Astrocyte (in vitro differentiated cells and primary cell): Measurements from ENCODE around the gene ARID4A. TPM values are rescaled to one million over a fixed set of nuclear protein-coding genes. Genes with fewer than 3 reads are reported as not detected.
A peak's percentile ranks its signal among the peaks of the same experiment; 100 is the strongest.
"Not testable (repeated sequence)": the region's sequence is repeated elsewhere in the genome, so short reads cannot be mapped to it uniquely, and the experiment has no call there.

Experiments used
- DNase-seq: peaks from one replicate; pipeline ENCODE4 v3.0.0-alpha.2; 2010; ENCODE audit warnings: low read depth
- FAIRE-seq: peaks from 2 replicates; lab custom pipeline; 2011; peaks lifted over from hg19 to GRCh38; lab: Jason Lieb, UNC
- H2AFZ ChIP-seq: 2 replicates; pipeline ENCODE4 v1.6.0; 2012; ENCODE audit warnings: low read depth, low read length, inconsistent platforms
- H3K27ac ChIP-seq: 2 replicates; pipeline ENCODE4 v1.5.1; 2011; ENCODE audit warnings: low read depth, low read length, inconsistent platforms
- H3K27me3 ChIP-seq: 2 replicates; pipeline ENCODE4 v1.6.0; 2011; ENCODE audit warnings: low read length, inconsistent platforms; ENCODE audit not compliant: insufficient read depth
- H3K36me3 ChIP-seq: 2 replicates; pipeline ENCODE4 v1.5.1; 2011; ENCODE audit warnings: low read length, inconsistent platforms; ENCODE audit not compliant: insufficient read depth
- H3K4me1 ChIP-seq: 2 replicates; pipeline ENCODE4 v1.5.1; 2011; ENCODE audit warnings: low read length, inconsistent platforms; ENCODE audit not compliant: insufficient read depth
- H3K4me2 ChIP-seq: 2 replicates; pipeline ENCODE4 v1.6.0; 2012; ENCODE audit warnings: low read length, inconsistent platforms
- H3K4me3 ChIP-seq: 2 replicates; pipeline ENCODE4 v1.5.1; 2011; ENCODE audit warnings: low read depth, mild to moderate bottlenecking, low read length, inconsistent platforms; ENCODE audit not compliant: insufficient read depth
- H3K79me2 ChIP-seq: 2 replicates; pipeline ENCODE4 v1.6.0; 2012; ENCODE audit warnings: mild to moderate bottlenecking, low read length, inconsistent platforms; ENCODE audit not compliant: insufficient read depth
- H3K9ac ChIP-seq: 2 replicates; pipeline ENCODE4 v1.6.0; 2012; ENCODE audit warnings: mild to moderate bottlenecking, low read length, inconsistent platforms
- H3K9me3 ChIP-seq: 2 replicates; pipeline ENCODE4 v1.5.1; 2012; ENCODE audit warnings: low read depth, mild to moderate bottlenecking, low read length, inconsistent platforms; ENCODE audit not compliant: insufficient read depth
- H4K20me1 ChIP-seq: 2 replicates; pipeline ENCODE4 v1.6.0; 2012; ENCODE audit warnings: low read length, inconsistent platforms; ENCODE audit not compliant: insufficient read depth
- H3K27ac Mint-ChIP-seq: one replicate; pipeline ENCODE4 v1.8.0; 2021; ENCODE audit warnings: mild to moderate bottlenecking, mixed read lengths; ENCODE audit not compliant: unreplicated experiment
- H3K27me3 Mint-ChIP-seq: one replicate; pipeline ENCODE4 v1.8.0; 2021; ENCODE audit warnings: low read depth, mixed read lengths; ENCODE audit not compliant: unreplicated experiment
- H3K36me3 Mint-ChIP-seq: one replicate; pipeline ENCODE4 v1.8.0; 2021; ENCODE audit warnings: low read depth, mixed read lengths; ENCODE audit not compliant: unreplicated experiment
- H3K4me1 Mint-ChIP-seq: one replicate; pipeline ENCODE4 v1.8.0; 2021; ENCODE audit warnings: low read depth, mixed read lengths; ENCODE audit not compliant: unreplicated experiment
- H3K4me3 Mint-ChIP-seq: one replicate; pipeline ENCODE4 v1.8.0; 2021; ENCODE audit warnings: mild to moderate bottlenecking, moderate library complexity, mixed read lengths; ENCODE audit not compliant: unreplicated experiment
- H3K9me3 Mint-ChIP-seq: one replicate; pipeline ENCODE4 v1.8.0; 2021; ENCODE audit warnings: mild to moderate bottlenecking, mixed read lengths; ENCODE audit not compliant: unreplicated experiment
- EZH2 ChIP-seq: IDR thresholded peaks from 2 replicates; pipeline ENCODE4 v1.6.1; 2012; ENCODE audit warnings: mild to moderate bottlenecking, low read length, inconsistent platforms; ENCODE audit not compliant: insufficient read depth
- total RNA-seq: library from RNA; stranded (reverse); gene quantifications from 2 replicates; pipeline ENCODE4 v1.2.1, GENCODE V29; 2021
- TF ChIP-seq, protein P1 (sequence below): IDR thresholded peaks from 2 replicates; pipeline ENCODE4 v1.5.1; 2011; ENCODE audit warnings: low read depth, mild to moderate bottlenecking, inconsistent platforms, low read length, moderate library complexity; ENCODE audit not compliant: insufficient read depth

The ARID4A gene
- total RNA-seq, 1 donor from 2014 or later, result 26.6 TPM

- Histone ChIP-seq H3K4me2 (no peak overlapping the region), H3K36me3 (peaks cover 11% of the 10 kb centered on the region), H3K27ac (no peak overlapping the region), H2AFZ (no peak overlapping the region), H3K9ac (no peak overlapping the region), H3K4me1 (no peaks in the 10 kb centered on the region), H4K20me1 (no peaks in the 10 kb centered on the region), H3K27me3 (no peaks in the 10 kb centered on the region), H3K79me2 (no peaks in the 10 kb centered on the region), H3K9me3 (no peaks in the 10 kb centered on the region), H3K4me3 (no peak overlapping the region)
- H3K4me1 Mint-ChIP-seq, result no peaks in the 10 kb centered on the region
- DNase-seq, result no peak
- no peaks in the 10 kb centered on the region for H3K27me3 Mint-ChIP-seq
- H3K4me3 Mint-ChIP-seq, result no peak overlapping the region
- TF ChIP-seq EZH2, result no peak
- TF ChIP-seq, protein P1, sequence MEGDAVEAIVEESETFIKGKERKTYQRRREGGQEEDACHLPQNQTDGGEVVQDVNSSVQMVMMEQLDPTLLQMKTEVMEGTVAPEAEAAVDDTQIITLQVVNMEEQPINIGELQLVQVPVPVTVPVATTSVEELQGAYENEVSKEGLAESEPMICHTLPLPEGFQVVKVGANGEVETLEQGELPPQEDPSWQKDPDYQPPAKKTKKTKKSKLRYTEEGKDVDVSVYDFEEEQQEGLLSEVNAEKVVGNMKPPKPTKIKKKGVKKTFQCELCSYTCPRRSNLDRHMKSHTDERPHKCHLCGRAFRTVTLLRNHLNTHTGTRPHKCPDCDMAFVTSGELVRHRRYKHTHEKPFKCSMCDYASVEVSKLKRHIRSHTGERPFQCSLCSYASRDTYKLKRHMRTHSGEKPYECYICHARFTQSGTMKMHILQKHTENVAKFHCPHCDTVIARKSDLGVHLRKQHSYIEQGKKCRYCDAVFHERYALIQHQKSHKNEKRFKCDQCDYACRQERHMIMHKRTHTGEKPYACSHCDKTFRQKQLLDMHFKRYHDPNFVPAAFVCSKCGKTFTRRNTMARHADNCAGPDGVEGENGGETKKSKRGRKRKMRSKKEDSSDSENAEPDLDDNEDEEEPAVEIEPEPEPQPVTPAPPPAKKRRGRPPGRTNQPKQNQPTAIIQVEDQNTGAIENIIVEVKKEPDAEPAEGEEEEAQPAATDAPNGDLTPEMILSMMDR, result no peak
- FAIRE-seq, result peak; percentile 13
- H3K27ac Mint-ChIP-seq, result no peak overlapping the region
- H3K36me3 Mint-ChIP-seq, result peaks cover 5% of the 10 kb centered on the region
- no peaks in the 10 kb centered on the region for H3K9me3 Mint-ChIP-seq
Measured at GRCh38 chr14:58353516-58354299, 55.4 kb downstream of the ARID4A start.

GRCh38 chr14:58354808-58355207 is 56.5 kb downstream of the ARID4A start:
- Histone ChIP-seq H3K4me3 (no peak overlapping the region), H3K27me3 (no peaks in the 10 kb centered on the region), H3K27ac (no peak overlapping the region), H3K9me3 (no peaks in the 10 kb centered on the region), H4K20me1 (no peaks in the 10 kb centered on the region), H3K9ac (no peak overlapping the region), H2AFZ (no peak overlapping the region), H3K4me1 (no peaks in the 10 kb centered on the region), H3K4me2 (no peak overlapping the region), H3K36me3 (peaks cover 11% of the 10 kb centered on the region), H3K79me2 (no peaks in the 10 kb centered on the region)
- no peak for FAIRE-seq
- Mint-ChIP-seq H3K36me3 (peaks cover 5% of the 10 kb centered on the region), H3K9me3 (no peaks in the 10 kb centered on the region), H3K4me3 (no peak overlapping the region), H3K27me3 (no peaks in the 10 kb centered on the region), H3K27ac (no peak overlapping the region), H3K4me1 (no peaks in the 10 kb centered on the region)
- TF ChIP-seq EZH2, result no peak
- TF ChIP-seq, protein P1, result no peak
- no peak for DNase-seq

DNA sequence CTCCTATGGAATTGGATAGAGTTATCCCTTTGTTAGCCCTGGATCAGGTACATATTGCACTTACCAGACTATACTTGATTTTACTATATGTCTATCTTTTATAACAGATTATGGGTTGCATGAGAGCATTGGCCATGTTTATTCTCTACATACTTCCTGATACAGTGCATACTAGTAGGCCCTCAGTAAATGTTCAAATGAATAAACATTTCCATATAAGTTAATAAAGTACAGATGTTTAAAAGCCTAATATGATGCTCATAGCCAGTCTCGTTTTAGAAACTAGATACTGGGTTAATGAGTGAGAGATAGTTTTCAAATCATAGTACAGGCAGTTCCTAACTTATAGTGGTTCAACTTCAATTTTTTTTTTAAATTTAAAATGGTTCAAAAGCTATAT is 57.9 kb downstream of the ARID4A start:
- H3K9me3 Mint-ChIP-seq, result no peaks in the 10 kb centered on the region
- H3K27ac Mint-ChIP-seq, result no peak overlapping the region
- no peaks in the 10 kb centered on the region for H3K79me2 ChIP-seq
- H3K36me3 ChIP-seq, result peaks cover 14% of the 10 kb centered on the region
- H3K4me3 Mint-ChIP-seq, result no peak overlapping the region
- H3K27ac ChIP-seq, result no peak overlapping the region
- no peak overlapping the region for H2AFZ ChIP-seq
- H3K27me3 ChIP-seq, result no peaks in the 10 kb centered on the region
- DNase-seq (no peak), FAIRE-seq (no peak)
- peaks cover 4% of the 10 kb centered on the region for H3K36me3 Mint-ChIP-seq
- H3K9ac ChIP-seq, result no peak overlapping the region
- H3K4me2 ChIP-seq, result no peak overlapping the region
- H3K27me3 Mint-ChIP-seq, result no peaks in the 10 kb centered on the region
- H4K20me1 ChIP-seq, result no peaks in the 10 kb centered on the region
- no peaks in the 10 kb centered on the region for H3K4me1 Mint-ChIP-seq
- no peaks in the 10 kb centered on the region for H3K4me1 ChIP-seq
- no peaks in the 10 kb centered on the region for H3K9me3 ChIP-seq
- TF ChIP-seq, protein P1, result no peak
- TF ChIP-seq EZH2, result no peak
- no peak overlapping the region for H3K4me3 ChIP-seq

DNA sequence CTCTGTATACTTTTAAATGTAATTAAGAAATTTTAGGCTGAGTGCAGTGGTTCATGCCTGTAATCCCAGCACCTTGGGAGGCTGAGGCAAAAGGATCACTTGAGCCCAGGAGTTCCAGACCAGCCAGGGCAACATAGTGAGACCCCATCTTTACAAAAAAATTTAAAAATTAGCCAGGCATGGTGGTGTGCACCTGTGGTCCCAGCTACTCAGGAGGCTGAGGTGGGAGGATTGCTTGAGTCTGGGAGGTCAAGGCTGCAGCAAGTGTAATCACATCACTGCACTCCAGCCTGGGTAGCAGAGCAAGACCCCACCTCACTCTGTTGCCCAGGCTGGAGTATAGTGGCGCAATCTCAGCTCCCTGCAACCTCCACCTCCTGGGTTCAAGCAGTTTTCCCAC is 63.9 kb downstream of the ARID4A start:
- H3K4me3 Mint-ChIP-seq, result not testable (repeated sequence)

More for the DNA sequence above, 63.9 kb downstream of the ARID4A start:
- H3K27me3 Mint-ChIP-seq, H3K36me3 Mint-ChIP-seq, H2AFZ ChIP-seq, H3K27me3 ChIP-seq, H3K9me3 Mint-ChIP-seq, H3K4me2 ChIP-seq, H4K20me1 ChIP-seq, H3K4me3 ChIP-seq, DNase-seq, H3K27ac ChIP-seq, H3K4me1 ChIP-seq, H3K27ac Mint-ChIP-seq, H3K4me1 Mint-ChIP-seq, FAIRE-seq, H3K9ac ChIP-seq, H3K9me3 ChIP-seq, H3K79me2 ChIP-seq: not testable (repeated sequence)
- H3K36me3 ChIP-seq, result peaks cover 23% of the 10 kb centered on the region
